ENCODE results near the gene DNAJC8.

Gene DNAJC8

GRCh38 chr1:28200234-28200873 is 32.5 kb downstream of the DNAJC8 start:
- DNase-seq (ENCODE audit: low read depth): no peak

- no peak for DNase-seq (ENCODE audit: low read depth)
Measured at GRCh38 chr1:28199328-28200233, 33.2 kb downstream of the DNAJC8 start.

- DNase-seq (ENCODE audit: low read depth): no peak
Measured at GRCh38 chr1:28197682-28198415, 35.0 kb downstream of the DNAJC8 start.

DNA sequence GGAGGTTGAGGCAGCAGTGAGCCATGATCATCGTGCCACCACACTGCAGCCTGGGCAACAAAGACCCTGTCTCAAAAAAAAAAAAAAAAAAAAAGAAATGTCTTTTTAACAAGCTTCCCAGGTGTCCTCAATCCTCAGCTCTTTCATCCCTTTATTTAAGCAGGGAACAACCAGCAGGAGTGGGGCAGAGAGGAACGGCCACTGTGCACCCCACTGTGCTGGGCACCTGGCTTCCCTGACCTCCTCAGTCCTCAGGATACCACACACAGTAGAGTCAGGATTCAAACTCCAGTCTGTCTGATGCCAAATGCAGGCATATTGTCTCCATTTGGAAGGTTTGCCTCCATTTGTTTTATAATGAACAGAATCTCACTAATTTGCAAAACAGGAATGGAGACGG is 36.5 kb downstream of the DNAJC8 start:
- no peak for DNase-seq (ENCODE audit: low read depth)

DNA sequence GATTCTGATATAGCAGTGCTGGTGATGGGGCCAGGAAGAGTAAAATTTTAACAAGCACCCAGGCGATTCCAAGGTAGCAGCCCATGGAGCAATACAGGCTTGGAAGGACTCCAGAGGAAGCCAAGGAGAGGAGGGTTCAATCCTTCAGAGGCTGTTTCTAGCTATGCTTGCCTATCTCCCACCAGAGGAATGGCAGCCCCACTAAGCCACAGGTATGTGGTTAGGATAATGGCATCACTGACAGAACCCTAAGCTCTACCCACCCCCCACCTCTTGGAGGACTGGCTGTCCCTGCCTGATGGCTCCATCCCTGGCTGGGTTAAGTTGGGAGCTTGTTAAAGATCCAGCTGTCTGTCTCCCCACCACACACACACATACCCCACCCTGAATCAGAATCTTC is 37.0 kb downstream of the DNAJC8 start:
- DNase-seq (ENCODE audit: low read depth): peak; percentile 51

DNA sequence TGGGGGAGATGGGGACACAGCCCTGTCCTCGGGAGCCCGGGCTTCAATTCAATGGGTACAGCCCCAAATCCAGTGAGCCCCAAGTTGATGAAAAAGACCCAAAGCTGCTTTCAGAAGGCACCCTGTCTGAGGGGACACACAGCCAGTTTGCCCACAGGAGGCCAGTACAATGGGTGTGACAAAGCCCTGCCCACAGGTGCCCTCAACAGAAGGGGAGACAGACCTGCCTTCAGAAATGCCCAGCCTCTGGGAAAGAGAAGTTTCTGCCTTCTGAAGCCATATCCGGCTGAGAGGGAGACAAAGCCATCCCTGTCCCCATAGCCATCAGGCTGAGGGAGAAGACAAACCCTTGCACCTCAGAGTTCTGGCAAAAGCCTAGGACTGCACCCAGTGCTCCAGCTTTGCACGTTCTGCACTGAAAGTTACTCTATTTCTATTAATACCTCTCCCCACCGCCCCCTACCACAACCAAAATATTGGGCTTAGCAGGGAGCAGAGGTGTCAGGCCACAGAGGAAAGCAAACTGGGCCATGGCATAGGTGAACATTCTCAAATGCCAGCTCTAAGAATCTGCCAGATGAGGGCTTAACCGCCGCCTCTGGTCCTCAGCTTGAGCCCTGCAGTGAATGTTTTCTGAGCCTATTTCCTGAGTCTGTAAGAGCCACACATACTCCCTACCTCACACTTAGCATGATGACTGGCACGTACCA is 38.3 kb downstream of the DNAJC8 start:
- no peak for DNase-seq (ENCODE audit: low read depth)

GRCh38 chr1:28193701-28194161 is 39.1 kb downstream of the DNAJC8 start:
- no peak for DNase-seq (ENCODE audit: low read depth)

DNA sequence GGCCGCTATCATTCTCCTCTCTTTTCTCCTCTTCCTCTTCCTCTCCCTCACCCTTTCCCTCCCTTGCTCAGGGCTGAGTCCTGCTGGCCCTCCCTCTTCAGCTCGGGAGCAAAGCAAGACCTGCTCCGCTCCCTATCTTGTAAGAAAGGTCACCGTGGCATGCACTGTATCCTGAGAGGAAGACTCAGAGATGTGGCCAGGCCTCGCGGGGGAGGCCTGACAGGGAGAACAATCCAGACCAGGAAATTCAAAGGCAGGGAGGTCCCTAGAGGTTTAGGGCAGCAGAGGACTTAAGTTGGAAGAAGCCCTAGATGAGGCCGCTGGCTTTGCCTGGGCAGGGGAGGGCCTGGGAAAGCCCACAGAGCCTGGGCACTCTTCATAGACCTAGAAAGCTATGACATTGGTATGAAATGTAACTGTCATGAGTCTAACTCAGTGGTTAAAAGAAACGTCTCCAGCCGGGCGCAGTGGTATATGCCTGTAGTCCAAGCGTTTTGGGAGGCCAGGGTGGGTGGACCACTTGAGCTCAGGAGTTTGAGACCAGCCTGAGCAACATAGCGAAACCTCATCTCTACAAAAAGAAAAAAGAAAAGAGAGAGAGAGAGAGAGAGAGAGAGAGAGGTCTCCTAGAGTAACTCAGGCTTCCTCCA is 41.7 kb downstream of the DNAJC8 start:
- DNase-seq (ENCODE audit: low read depth): peak; percentile 47

GRCh38 chr1:28190337-28190979 is 42.4 kb downstream of the DNAJC8 start:
- DNase-seq (ENCODE audit: low read depth): peak; percentile 39

DNA sequence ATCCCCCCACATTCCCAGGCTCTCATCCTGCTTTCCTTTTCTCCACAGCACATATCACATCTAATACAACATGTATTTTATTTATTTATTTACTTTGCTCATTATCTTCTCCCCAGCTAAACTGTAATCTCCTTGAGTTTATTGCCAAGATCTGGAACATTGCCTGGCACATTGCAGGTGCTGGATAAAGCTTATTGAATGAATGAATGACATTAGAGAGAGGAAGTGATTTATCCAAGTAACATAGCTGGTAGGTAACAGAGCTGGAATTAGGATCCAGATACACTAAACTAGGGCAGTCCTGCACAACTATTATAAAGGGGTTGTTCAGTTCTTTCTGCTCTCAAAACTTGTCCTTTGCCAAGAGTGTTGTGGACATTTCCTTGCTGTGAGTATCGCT is 47.8 kb downstream of the DNAJC8 start:
- DNase-seq (ENCODE audit: low read depth): no peak

DNA sequence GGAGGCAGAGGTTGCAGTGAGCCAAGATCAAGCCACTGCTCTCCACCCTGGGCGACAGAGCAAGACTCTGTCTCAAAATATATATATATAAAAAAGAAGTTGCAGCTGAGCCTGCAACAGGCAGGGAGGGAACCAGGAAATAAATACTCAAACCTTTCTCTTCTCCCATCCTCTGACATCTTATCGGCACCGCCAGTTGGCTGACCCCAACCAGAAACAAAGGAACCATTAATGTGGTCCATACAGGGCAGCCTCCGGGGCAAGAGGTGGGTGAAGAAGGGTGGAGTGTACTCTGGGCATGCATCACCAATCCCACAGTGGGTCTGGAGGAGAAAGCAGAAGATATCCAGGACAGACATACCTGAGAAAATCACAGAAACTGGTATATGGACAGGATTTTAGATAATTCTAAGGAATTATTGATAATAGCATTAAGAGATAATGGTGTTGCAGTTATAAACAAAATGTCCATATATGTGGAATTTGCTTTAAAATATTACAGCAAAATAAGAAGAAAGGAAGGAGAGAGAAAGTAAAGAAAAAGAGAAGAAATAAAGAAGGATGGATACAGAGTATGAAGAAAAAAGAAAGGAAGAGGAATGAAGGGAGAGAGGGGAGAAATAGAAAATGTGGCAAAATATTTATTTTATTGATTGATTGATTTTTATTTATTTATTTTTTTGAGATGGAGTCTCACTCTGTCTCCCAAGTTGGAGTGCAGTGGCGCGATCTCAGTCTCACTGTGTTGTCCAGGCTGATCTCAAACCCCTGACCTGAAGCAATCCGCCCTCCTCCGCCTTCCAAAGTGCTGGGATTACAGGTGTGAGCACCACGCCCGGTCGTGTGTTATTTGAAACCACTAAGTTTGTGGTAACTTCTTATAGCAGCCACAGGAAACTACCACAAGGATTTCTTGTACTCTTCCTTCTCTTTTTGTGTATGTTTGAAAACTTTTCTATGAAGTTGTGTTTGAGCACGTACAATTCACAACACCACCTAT is 52.2 kb downstream of the DNAJC8 start:
- no peak for DNase-seq (ENCODE audit: low read depth)

- DNase-seq (ENCODE audit: low read depth): no peak
Measured at GRCh38 chr1:28178690-28179485, 53.9 kb downstream of the DNAJC8 start.

GRCh38 chr1:28176492-28177470 is 56.0 kb downstream of the DNAJC8 start, which contains the start of gene PTAFR:
Gene PTAFR, minus strand, starts transcription at chr1:28176690. Its CDS starts 25,669 bp downstream, at chr1:28151021.
- DNase-seq (ENCODE audit: low read depth): no peak

GRCh38 chr1:28175955-28176485 is 56.8 kb downstream of the DNAJC8 start:
- DNase-seq (ENCODE audit: low read depth): no peak

DNA sequence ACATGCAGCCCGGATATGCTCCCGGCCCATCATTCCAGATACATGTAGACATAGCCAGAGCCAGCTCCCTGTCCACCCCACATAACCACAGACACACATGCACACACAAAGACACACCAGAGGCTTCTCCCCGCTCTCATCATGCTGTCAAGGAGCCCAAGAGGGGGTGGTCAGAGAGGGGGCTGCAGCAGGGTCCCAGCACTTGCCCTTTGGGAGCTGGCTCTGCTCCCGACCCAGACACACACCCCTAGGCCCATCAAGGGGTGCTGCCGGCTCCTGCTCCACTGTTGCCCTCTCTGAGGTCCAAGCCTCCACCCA is 58.9 kb downstream of the DNAJC8 start:
- no peak for DNase-seq (ENCODE audit: low read depth)

GRCh38 chr1:28173151-28173979 is 59.5 kb downstream of the DNAJC8 start:
- DNase-seq (ENCODE audit: low read depth): no peak
